ENCODE data around the gene CSTA. TPM values are rescaled to one million over a fixed set of nuclear protein-coding genes. Genes with fewer than 3 reads are reported as not detected.

CSTA gene
- total and polyA plus RNA-seq, 2 of the 13 experiments (the other 11 are each of a cell fraction or from before 2014, with no cell fraction given) = 3.9 to 11.0 TPM

DNA sequence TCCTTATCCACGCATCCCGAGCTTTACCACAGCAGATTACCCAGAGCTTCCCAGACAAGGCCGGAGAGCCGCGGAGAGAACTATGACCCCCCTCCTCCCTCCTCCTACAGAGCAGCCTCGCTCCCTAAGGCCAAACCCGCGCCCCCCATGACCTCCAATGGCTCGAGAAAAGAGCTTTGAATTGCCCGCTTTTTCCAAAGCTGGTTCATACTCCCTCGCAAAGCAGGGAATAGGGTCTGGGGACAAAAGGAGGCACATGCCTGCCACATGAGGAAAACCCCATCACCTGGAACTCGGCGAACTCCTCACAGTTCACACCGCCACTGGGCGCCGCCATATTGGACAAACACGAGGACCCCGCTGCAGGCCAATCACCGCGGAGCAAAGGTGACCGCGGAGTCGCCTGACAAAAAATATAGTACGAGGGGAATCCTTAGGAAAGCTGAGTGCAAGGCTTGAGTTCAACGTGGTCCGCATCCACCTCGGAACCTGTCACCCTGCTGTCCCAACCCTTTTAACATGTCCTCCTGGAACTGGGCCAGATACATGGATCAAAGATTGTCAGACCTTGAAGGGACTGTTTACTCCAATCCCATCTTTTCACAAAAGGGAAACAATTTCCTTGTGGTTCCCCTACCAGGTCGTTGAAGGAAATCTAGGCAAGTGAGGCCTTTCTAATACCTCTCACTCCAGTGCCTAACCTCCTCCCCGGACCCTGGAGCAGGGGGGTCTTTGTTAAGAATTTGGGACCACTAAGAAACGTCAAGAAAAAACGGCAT is 58.0 kb downstream of the CSTA start, which contains the start of gene MIX23 (continued):
- TF ChIP-seq, protein P1, sequence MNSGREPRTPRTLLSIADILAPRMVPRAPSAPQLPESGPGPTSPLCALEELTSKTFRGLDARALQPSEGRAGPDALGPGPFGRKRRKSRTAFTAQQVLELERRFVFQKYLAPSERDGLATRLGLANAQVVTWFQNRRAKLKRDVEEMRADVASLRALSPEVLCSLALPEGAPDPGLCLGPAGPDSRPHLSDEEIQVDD (CRISPR knock-in tag; IDR thresholded peaks at IDR 0.05; ENCODE audit: borderline replicate concordance) = peak; percentile 65; the same call in 1 of the 2 replicates
- TF ChIP-seq YY1 (IDR thresholded peaks at IDR 0.05; ENCODE audit: insufficient read depth, insufficient replicate concordance, low read depth, low read length) = peak; percentile 98
- TF ChIP-seq BHLHE40 (IDR thresholded peaks at IDR 0.05; ENCODE audit: low read length) = no peak; the same call in 1 of the 2 replicates

DNA sequence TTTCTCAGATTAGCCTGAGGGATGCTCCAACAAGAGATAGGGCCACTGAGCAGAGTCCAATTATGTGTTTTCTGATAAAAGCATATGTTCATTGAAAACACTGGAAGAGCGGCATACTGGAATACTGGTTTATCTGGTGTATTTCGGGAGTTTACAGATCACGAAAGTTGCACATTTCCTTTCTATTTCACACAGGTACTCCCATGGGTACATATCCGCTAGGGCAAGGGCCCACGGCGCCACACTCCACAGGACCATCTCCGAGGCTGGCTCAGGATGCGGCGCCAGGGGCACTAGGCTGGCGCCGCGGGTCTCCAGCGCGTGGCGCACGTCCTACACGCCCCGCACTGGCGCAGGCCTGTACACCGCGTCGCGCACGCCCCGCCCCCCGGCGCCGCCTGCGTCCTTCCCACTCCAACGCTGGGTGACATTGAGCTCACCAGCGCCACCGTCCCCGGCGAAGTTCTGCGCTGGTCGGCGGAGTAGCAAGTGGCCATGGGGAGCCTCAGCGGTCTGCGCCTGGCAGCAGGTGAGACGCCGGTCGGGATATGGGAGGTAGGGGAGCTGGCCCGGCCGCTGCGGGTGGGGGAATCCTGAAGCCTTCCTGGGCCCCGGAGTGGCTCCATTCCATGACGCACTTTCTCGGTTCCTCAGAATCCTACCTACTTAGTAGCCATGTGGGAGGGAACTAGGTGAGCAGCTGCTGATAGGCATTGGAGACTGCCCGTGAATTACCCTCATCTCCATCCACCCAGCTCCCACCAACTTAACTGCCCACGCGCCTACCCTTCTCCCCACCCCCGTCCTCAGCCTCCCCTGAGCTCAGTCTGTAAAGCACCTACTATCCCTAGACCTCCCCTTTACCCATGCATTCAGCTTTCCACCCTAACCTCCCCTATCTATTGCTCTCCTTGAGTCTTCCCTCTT is 59.0 kb downstream of the CSTA start, which contains the start of gene FAM162A:
FAM162A (plus strand) TSS at position 412 of the 927 bp plus-strand sequence; CDS start at position 496, 84 bp downstream.
- 4% methylated on average over 14 of the region's 52 CpGs for WGBS (ENCODE audit: low lambda C conversion rate)
- ATAC-seq (peak; percentile 97), FAIRE-seq (peak; percentile 56), DNase-seq (ENCODE audit: low spot score) (peak; percentile 90)
- no TSS peak for BruUV-seq (replicated peaks)
- H3K4me2 ChIP-seq (ENCODE audit: low read depth, low read length) = peak within 1 kb of the TSS; percentile 97
- peak within 1 kb of the TSS; percentile 80 for H3K9ac ChIP-seq (ENCODE audit: insufficient read depth, low read depth, low read length)
- intact Hi-C loops (cut with micrococcal nuclease; ENCODE audit: unreplicated experiment) = loop anchor here (1.0 to 10.0 kb wide), 3 partner anchors 19 to 839 kb away; partner anchors contain the start of gene POLQ
- H2AFZ ChIP-seq (ENCODE audit: low read length) = peak within 1 kb of the TSS; percentile 51
- peaks cover 73% of the 10 kb centered on the region for H3K4me1 ChIP-seq (ENCODE audit: insufficient read depth, low read length)
- H3K4me3 ChIP-seq (replicated peaks in 1 of 3; ENCODE audit: insufficient read depth in 1 of 3, low read depth in 2 of 3, low read length in 3 of 3) = peak within 1 kb of the TSS; percentile 83 to 96 (median 84)
- in situ Hi-C loops (cut with HindIII; ENCODE audit: extremely low pct_ligation_motif_present, low pct_unique_long_range_greater_than_20kb) = no loop called here
- H3K36me3 ChIP-seq (replicated peaks in 1 of 2; ENCODE audit: control insufficient read depth in 1 of 2, insufficient read depth in 2 of 2, low read length in 2 of 2) = peaks cover 0 to under 1% of the 10 kb centered on the region in 2 experiments; a peak in 1 of 5 replicates
- no peaks in the 10 kb centered on the region for H3K9me3 ChIP-seq (ENCODE audit: low read length)
- ChIA-PET POLR2A (interaction anchor here (0.6 to 4.0 kb wide), 17 partner anchors 9 to 295 kb away, joined by 3 to 103 read pairs (median 6); partner anchors contain the start of genes PARP14 and WDR5B), CTCF (ENCODE audit: low intra/inter-chr PET ratio, low total read pairs) (interaction anchor here (1.6 kb wide), 1 partner anchor 78 kb away, joined by 8 read pairs; no protein-coding TSS in a partner anchor)
- H3K27me3 ChIP-seq (ENCODE audit: control insufficient read depth in 1 of 2, insufficient read depth in 2 of 2, low read length in 2 of 2) = no peaks in the 10 kb centered on the region; a peak in 1 of 5 replicates
- H3K79me2 ChIP-seq (ENCODE audit: insufficient read depth, low read length) = peaks cover 88% of the 10 kb centered on the region
- no peaks in the 10 kb centered on the region for H4K20me1 ChIP-seq (ENCODE audit: insufficient read depth, low read length)
- peak within 1 kb of the TSS; percentile 88 for H3K27ac ChIP-seq (ENCODE audit: extremely low read length, insufficient read depth, low read length)
- TF ChIP-seq, protein P2, sequence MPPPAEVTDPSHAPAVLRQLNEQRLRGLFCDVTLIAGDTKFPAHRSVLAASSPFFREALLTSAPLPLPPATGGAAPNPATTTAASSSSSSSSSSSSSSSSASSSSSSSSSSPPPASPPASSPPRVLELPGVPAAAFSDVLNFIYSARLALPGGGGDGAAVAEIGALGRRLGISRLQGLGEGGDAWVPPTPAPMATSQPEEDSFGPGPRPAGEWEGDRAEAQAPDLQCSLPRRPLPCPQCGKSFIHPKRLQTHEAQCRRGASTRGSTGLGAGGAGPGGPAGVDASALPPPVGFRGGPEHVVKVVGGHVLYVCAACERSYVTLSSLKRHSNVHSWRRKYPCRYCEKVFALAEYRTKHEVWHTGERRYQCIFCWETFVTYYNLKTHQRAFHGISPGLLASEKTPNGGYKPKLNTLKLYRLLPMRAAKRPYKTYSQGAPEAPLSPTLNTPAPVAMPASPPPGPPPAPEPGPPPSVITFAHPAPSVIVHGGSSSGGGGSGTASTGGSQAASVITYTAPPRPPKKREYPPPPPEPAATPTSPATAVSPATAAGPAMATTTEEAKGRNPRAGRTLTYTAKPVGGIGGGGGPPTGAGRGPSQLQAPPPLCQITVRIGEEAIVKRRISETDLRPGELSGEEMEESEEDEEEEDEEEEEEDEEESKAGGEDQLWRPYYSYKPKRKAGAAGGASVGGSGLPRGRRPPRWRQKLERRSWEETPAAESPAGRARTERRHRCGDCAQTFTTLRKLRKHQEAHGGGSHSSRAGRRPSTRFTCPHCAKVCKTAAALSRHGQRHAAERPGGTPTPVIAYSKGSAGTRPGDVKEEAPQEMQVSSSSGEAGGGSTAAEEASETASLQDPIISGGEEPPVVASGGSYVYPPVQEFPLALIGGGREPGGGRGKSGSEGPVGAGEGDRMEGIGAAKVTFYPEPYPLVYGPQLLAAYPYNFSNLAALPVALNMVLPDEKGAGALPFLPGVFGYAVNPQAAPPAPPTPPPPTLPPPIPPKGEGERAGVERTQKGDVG (CRISPR knock-in tag; IDR thresholded peaks at IDR 0.05; ENCODE audit: borderline replicate concordance) = no peak
- TF ChIP-seq AGO2 (optimal IDR thresholded peaks at IDR 0.05; ENCODE audit: low read depth, low read length) = peak; percentile 66
- TF ChIP-seq, protein P3, sequence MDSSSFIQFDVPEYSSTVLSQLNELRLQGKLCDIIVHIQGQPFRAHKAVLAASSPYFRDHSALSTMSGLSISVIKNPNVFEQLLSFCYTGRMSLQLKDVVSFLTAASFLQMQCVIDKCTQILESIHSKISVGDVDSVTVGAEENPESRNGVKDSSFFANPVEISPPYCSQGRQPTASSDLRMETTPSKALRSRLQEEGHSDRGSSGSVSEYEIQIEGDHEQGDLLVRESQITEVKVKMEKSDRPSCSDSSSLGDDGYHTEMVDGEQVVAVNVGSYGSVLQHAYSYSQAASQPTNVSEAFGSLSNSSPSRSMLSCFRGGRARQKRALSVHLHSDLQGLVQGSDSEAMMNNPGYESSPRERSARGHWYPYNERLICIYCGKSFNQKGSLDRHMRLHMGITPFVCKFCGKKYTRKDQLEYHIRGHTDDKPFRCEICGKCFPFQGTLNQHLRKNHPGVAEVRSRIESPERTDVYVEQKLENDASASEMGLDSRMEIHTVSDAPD (CRISPR knock-in tag; IDR thresholded peaks at IDR 0.05) = peak; percentile 84
- TF ChIP-seq RFX1 (IDR thresholded peaks at IDR 0.05) = no peak
- TF ChIP-seq ZNF501 (CRISPR knock-in tag; IDR thresholded peaks at IDR 0.05) = peak; percentile 71
- TF ChIP-seq ZNF552 (CRISPR knock-in tag; IDR thresholded peaks at IDR 0.05; ENCODE audit: borderline replicate concordance) = no peak
- TF ChIP-seq TEAD2 (CRISPR knock-in tag; IDR thresholded peaks at IDR 0.05) = no peak
- TF ChIP-seq XBP1 (CRISPR knock-in tag; IDR thresholded peaks at IDR 0.05) = no peak
- TF ChIP-seq, protein P4, sequence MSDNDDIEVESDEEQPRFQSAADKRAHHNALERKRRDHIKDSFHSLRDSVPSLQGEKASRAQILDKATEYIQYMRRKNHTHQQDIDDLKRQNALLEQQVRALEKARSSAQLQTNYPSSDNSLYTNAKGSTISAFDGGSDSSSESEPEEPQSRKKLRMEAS (IDR thresholded peaks at IDR 0.05) = peak; percentile 96
- no peak for TF ChIP-seq NFIB (CRISPR knock-in tag; IDR thresholded peaks at IDR 0.05; ENCODE audit: borderline replicate concordance)

All from HepG2 (cell line).